GM12878 (cell line): ENCODE data around the gene MRPS27. TPM values are rescaled to one million over a fixed set of nuclear protein-coding genes. Genes with fewer than 3 reads are reported as not detected.

Source experiments
- CBFB ChIP-seq: IDR thresholded peaks from 2 replicates; pipeline ENCODE4 v1.6.1; 2016; ENCODE audit warnings: antibody characterized with exemption, low read depth
- CTCF ChIP-seq, 3 experiments: IDR thresholded peaks in 2 of 3; conservative IDR thresholded peaks in 1 of 3; 2 replicates each; pipeline ENCODE4 v1.5.1; 2011; ENCODE audit warnings: low read depth in 3 of 3, low read length in 3 of 3, mild to moderate bottlenecking in 3 of 3, control low read depth in 2 of 3, moderate library complexity in 2 of 3, inconsistent platforms in 1 of 3, mixed read lengths in 1 of 3; ENCODE audit not compliant: control insufficient read depth in 2 of 3, insufficient read depth in 1 of 3; ENCODE audit errors: extremely low read depth in 1 of 3
- KLF5 ChIP-seq: fragments of 450-650 bp; IDR thresholded peaks from 2 replicates; pipeline ENCODE4 v1.6.1; 2014; ENCODE audit warnings: mild to moderate bottlenecking; ENCODE audit not compliant: partially characterized antibody
- NFIC ChIP-seq: IDR thresholded peaks from 2 replicates; pipeline ENCODE4 v1.6.1; 2012; ENCODE audit warnings: low read depth, mild to moderate bottlenecking, inconsistent platforms, low read length, moderate library complexity
- NR2C1 ChIP-seq: fragments of 450-650 bp; IDR thresholded peaks from 2 replicates; pipeline ENCODE4 v1.6.1; 2017; ENCODE audit warnings: antibody characterized with exemption, mild to moderate bottlenecking, moderate library complexity
- NR2F1 ChIP-seq: fragments of 450-650 bp; conservative IDR thresholded peaks from 2 replicates; pipeline ENCODE4 v1.6.1; 2017; ENCODE audit warnings: mild to moderate bottlenecking
- PAX5 ChIP-seq: IDR thresholded peaks from 2 replicates; pipeline ENCODE4 v1.6.1; 2011; ENCODE audit warnings: low read depth, low read length, borderline replicate concordance
- PAX8 ChIP-seq: fragments of 450-650 bp; IDR thresholded peaks from 2 replicates; pipeline ENCODE4 v1.6.1; 2017; ENCODE audit warnings: mild to moderate bottlenecking, moderate library complexity
- POLR2A ChIP-seq: IDR thresholded peaks from 2 replicates; pipeline ENCODE4 v1.6.1; 2011; ENCODE audit warnings: low read depth, mild to moderate bottlenecking, low read length
- POLR2AphosphoS5 ChIP-seq: IDR thresholded peaks from 2 replicates; pipeline ENCODE4 v1.6.1; 2011; ENCODE audit warnings: mild to moderate bottlenecking, low read length, inconsistent platforms
- SMC3 ChIP-seq: IDR thresholded peaks from 2 replicates; pipeline ENCODE4 v1.6.1; 2011; ENCODE audit warnings: low read length, improper control_type of control experiment, borderline replicate concordance
- SRF ChIP-seq, 2 experiments: IDR thresholded peaks; 2 replicates each; pipeline ENCODE4 v1.6.1; 2011; ENCODE audit warnings: low read depth in 2 of 2, low read length in 2 of 2, mild to moderate bottlenecking in 1 of 2, moderate library complexity in 1 of 2
- SUZ12 ChIP-seq: fragments of 200-600 bp; sonication (generic); IDR thresholded peaks from one replicate; pipeline ENCODE4 v1.6.1; 2018; ENCODE audit warnings: antibody characterized with exemption, mild to moderate bottlenecking; ENCODE audit not compliant: unreplicated experiment
- ZNF207 ChIP-seq: fragments of 450-650 bp; IDR thresholded peaks from 2 replicates; pipeline ENCODE4 v1.6.1; 2014; ENCODE audit warnings: antibody characterized with exemption, mild to moderate bottlenecking, borderline replicate concordance
- ZNF24 ChIP-seq: fragments of 450-650 bp; IDR thresholded peaks from 2 replicates; pipeline ENCODE4 v1.6.1; 2017; ENCODE audit warnings: antibody characterized with exemption, mild to moderate bottlenecking
- ZNF592 ChIP-seq: fragments of 450-650 bp; IDR thresholded peaks from 2 replicates; pipeline ENCODE4 v1.6.1; 2017; ENCODE audit warnings: mild to moderate bottlenecking, moderate library complexity
- polyA plus RNA-seq, 11 experiments: library from polyadenylated mRNA; depleted of rRNA in 4 of 11; unstranded in 6 of 11; stranded (reverse) in 5 of 11; fragments of >200 nt; fragmentation: Nextera tagmentation in 4 of 11; fragmentation: Illumina TruSeq in 1 of 11; extraction: Ambion mirVana in 4 of 11; extraction: Trizol in 1 of 11; gene quantifications; 1 replicate in 1 of 11; 2 replicates in 10 of 11; pipeline versions ENCODE4 v1.2.1 to v1.2.3, GENCODE V29; 2011 to 2016; ENCODE audit warnings: inconsistent platforms in 2 of 11, missing spikeins in 2 of 11, low read depth in 1 of 11
- total RNA-seq, 4 experiments: library from RNA; depleted of rRNA in 3 of 4; stranded (reverse); fragments of >200 nt in 3 of 4; fragmentation: Illumina TruSeq in 1 of 4; extraction: Trizol in 1 of 4; gene quantifications; 2 replicates each; pipeline versions ENCODE4 v1.2.1 to v1.2.3, GENCODE V29; 2013 to 2021
- TF ChIP-seq, protein P1 (sequence below): fragments of 450-650 bp; IDR thresholded peaks from 2 replicates; pipeline ENCODE4 v1.6.1; 2017; ENCODE audit warnings: mild to moderate bottlenecking, moderate library complexity
- TF ChIP-seq, protein P2 (sequence below): IDR thresholded peaks from 2 replicates; pipeline ENCODE4 v1.6.1; 2012; ENCODE audit warnings: low read length, inconsistent platforms

Gene MRPS27
- total and polyA plus RNA-seq, 10 of the 15 experiments (the other 5 are each of a cell fraction or from before 2014, with no cell fraction given) = 61.0 to 128 (median 93.0) TPM

DNA sequence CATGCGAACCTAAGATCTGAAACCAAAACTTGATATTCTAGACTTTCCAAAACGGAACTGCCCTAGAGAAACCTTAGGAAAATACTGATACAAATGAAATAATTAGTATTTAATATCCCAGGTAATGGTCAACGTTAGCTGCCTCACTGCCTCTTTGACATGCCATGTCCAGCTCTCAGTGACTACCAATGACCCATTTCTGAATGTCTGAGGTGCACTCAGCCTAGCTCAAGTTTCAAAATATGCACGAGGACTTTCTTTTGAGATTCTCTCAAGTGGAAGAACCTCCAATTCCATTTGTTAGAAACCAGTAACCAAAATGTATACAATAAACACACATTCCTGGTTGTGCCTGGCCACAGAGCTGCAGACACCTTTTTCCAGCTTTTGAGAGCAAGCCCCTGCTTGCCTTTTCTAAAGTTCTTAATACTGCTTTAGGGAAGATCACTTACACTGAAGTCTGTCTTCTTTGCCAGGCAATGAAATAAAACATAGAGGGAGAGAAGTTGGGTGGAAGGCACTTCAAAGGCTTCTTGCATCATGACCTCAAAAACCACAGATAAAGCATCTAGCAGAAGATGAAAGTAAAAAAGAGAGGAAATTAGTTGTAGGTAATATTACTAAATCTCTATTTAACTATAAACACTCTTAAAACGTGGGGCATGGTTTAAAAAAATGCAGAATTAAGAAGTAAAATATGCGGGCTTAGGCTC lies 87.9 kb downstream of the MRPS27 start (continued):
- TF ChIP-seq, protein P1, sequence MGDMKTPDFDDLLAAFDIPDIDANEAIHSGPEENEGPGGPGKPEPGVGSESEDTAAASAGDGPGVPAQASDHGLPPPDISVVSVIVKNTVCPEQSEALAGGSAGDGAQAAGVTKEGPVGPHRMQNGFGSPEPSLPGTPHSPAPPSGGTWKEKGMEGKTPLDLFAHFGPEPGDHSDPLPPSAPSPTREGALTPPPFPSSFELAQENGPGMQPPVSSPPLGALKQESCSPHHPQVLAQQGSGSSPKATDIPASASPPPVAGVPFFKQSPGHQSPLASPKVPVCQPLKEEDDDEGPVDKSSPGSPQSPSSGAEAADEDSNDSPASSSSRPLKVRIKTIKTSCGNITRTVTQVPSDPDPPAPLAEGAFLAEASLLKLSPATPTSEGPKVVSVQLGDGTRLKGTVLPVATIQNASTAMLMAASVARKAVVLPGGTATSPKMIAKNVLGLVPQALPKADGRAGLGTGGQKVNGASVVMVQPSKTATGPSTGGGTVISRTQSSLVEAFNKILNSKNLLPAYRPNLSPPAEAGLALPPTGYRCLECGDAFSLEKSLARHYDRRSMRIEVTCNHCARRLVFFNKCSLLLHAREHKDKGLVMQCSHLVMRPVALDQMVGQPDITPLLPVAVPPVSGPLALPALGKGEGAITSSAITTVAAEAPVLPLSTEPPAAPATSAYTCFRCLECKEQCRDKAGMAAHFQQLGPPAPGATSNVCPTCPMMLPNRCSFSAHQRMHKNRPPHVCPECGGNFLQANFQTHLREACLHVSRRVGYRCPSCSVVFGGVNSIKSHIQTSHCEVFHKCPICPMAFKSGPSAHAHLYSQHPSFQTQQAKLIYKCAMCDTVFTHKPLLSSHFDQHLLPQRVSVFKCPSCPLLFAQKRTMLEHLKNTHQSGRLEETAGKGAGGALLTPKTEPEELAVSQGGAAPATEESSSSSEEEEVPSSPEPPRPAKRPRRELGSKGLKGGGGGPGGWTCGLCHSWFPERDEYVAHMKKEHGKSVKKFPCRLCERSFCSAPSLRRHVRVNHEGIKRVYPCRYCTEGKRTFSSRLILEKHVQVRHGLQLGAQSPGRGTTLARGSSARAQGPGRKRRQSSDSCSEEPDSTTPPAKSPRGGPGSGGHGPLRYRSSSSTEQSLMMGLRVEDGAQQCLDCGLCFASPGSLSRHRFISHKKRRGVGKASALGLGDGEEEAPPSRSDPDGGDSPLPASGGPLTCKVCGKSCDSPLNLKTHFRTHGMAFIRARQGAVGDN = no peak
- TF ChIP-seq ZNF207 (no peak), KLF5 (no peak), CTCF (IDR thresholded peaks at IDR 0.05 in 2 of 3, conservative IDR thresholded peaks at IDR 0.05 in 1 of 3; ENCODE audit: control insufficient read depth in 2 of 3, extremely low read depth in 1 of 3, insufficient read depth in 1 of 3, low read depth in 3 of 3, low read length in 3 of 3) (no peak), ZNF592 (no peak), NR2F1 (no peak), PAX5 (no peak), PAX8 (no peak), POLR2AphosphoS5 (no peak), POLR2A (no peak), ZNF24 (no peak), NR2C1 (no peak), CBFB (peak; percentile 82), SUZ12 (no peak), SRF (IDR thresholded peaks at IDR 0.05; ENCODE audit: low read depth in 2 of 2, low read length in 2 of 2) (no peak), NFIC (peak; percentile 60; the same call in 1 of the 2 replicates), SMC3 (no peak)
- TF ChIP-seq, protein P2, sequence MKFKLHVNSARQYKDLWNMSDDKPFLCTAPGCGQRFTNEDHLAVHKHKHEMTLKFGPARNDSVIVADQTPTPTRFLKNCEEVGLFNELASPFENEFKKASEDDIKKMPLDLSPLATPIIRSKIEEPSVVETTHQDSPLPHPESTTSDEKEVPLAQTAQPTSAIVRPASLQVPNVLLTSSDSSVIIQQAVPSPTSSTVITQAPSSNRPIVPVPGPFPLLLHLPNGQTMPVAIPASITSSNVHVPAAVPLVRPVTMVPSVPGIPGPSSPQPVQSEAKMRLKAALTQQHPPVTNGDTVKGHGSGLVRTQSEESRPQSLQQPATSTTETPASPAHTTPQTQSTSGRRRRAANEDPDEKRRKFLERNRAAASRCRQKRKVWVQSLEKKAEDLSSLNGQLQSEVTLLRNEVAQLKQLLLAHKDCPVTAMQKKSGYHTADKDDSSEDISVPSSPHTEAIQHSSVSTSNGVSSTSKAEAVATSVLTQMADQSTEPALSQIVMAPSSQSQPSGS = 0 out of 2 replicates have a peak, but pooled peaks have one; percentile 16
- TF ChIP-seq, all 136 proteins: peak for 10
